Measurements from ENCODE around the gene FSCN2. TPM values are rescaled to one million over a fixed set of nuclear protein-coding genes. Genes with fewer than 3 reads are reported as not detected.

FSCN2 gene
- total RNA-seq, 6 experiments from 2014 or later = 0.71 to 1.4 (median 0.99) TPM

GRCh38 chr17:81543756-81544155 is 15.6 kb downstream of the FSCN2 start:
- Mint-ChIP-seq H3K27me3 (ENCODE audit: insufficient read depth) (no peaks in the 10 kb centered on the region; the same call in 1 of the 2 replicates), H3K27ac (no peak overlapping the region), H3K4me1 (ENCODE audit: low read depth) (no peaks in the 10 kb centered on the region), H3K4me3 (no peak overlapping the region), H3K9me3 (no peaks in the 10 kb centered on the region), H3K36me3 (ENCODE audit: low read depth) (no peaks in the 10 kb centered on the region)
- DNase-seq = no peak
- TF ChIP-seq, protein P1, sequence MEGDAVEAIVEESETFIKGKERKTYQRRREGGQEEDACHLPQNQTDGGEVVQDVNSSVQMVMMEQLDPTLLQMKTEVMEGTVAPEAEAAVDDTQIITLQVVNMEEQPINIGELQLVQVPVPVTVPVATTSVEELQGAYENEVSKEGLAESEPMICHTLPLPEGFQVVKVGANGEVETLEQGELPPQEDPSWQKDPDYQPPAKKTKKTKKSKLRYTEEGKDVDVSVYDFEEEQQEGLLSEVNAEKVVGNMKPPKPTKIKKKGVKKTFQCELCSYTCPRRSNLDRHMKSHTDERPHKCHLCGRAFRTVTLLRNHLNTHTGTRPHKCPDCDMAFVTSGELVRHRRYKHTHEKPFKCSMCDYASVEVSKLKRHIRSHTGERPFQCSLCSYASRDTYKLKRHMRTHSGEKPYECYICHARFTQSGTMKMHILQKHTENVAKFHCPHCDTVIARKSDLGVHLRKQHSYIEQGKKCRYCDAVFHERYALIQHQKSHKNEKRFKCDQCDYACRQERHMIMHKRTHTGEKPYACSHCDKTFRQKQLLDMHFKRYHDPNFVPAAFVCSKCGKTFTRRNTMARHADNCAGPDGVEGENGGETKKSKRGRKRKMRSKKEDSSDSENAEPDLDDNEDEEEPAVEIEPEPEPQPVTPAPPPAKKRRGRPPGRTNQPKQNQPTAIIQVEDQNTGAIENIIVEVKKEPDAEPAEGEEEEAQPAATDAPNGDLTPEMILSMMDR (IDR thresholded peaks at IDR 0.05) = no peak

DNA sequence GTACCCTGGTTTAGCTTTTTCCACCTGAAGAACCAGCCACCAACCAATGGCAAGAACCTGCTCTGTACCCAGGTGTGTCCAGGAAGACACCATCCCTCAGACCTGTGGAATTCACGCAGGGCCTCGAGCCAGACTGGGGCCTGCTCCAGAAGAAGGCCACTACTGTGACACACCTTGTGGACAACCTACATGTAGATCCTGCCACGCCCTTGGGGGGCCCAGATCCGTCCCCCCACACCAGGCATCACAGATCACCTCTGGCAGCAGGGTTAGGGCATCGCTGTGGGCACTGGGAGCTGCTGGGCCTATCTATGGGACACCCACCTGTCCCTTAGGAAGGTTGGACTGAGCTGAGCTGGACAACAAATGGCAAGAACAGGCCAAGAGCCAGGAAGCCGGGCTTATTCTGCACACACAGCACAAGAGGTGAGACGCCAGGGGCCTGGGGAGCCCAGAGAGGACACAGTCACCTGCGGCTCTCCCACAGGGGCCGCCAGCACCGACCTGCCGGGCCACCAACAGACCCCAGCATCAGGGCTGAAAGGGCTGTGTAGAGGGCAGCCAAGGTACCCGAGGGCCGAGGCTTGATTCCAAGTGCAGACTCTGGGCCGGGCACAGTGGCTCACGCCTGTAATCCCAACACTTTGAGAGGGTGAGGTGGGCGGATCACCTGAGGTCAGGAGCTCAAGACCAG is 16.3 kb downstream of the FSCN2 start:
- Mint-ChIP-seq H3K36me3 (ENCODE audit: low read depth) (peaks cover 3% of the 10 kb centered on the region), H3K27me3 (ENCODE audit: insufficient read depth) (no peaks in the 10 kb centered on the region; the same call in 1 of the 2 replicates), H3K27ac (no peak overlapping the region), H3K9me3 (no peaks in the 10 kb centered on the region), H3K4me3 (no peak overlapping the region), H3K4me1 (ENCODE audit: low read depth) (peaks cover 3% of the 10 kb centered on the region)
- TF ChIP-seq, protein P1 (IDR thresholded peaks at IDR 0.05) = no peak
- no peak for DNase-seq

DNA sequence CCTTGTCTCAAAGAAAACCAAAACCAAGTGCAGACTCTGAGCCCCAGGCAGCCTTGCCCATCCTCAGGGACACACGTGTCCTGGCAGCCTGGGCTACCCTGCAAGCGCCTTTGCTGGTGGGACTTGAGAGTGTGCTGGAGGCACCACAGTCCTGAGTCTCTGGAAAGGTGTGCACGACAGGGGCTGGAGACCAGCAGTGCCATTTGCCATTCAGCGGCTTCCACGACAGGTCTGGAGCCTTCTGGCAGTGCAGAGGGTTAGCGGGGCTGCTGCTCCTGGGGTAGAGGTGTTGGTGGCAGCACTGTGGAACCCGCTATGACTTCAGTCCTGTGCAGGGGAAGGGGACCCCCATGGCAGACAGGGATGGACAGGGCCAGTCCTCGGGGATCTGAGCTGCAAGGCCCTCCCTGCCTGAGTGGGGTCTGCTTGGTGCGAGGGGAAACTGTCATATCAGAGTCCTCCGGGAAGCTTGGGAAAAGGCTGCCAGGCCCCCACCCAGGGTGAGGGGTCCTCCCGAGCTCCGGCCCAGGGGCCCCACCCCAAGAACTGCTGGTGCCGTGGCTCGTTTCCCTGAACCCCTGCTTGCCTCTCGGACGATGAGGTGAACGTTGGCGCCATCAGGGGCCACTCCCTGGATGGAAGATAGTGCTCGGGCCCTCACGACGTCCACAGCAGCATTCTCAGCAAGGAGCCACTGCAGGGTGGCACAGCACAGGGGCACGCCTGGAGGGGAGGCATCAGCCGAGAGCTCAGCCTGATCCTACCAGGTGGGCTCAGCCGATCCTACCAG is 17.2 kb downstream of the FSCN2 start:
- peaks cover 9% of the 10 kb centered on the region for H3K4me1 Mint-ChIP-seq (ENCODE audit: low read depth)

DNA sequence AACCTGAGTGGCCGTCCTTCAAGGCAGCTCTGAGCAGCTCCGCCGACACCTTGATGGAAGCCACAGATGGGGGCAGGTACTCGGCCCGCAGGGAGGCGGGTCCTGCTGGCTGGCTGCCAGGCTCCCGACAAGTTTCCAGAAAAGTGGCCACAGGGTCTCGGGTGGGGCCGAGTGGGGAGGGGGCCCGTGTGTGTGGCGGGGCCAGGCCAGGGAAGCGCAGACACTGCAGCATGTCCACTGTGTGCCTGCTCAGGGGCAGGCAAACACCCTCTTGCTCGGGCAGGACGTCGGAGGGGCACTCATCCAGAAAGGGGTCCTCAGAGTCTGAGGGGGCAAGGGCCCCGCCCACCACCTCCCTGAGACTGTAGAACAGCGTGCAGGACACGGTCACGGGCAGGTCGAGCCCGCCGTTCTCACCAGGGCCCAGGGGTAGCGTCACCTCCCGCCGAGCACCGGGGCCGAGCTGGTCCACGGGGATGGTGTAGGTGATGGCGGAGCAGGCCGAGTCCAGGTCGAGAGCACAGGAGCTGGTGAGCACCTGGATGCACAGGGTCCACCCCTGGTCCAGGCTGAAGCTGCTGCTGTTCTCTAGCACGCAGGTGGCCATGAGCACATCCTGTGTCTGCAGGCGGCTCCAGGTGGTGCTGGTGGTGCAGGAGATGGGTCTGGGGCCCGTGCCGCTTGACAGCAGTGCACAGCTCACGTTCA is 18.9 kb downstream of the FSCN2 start:
- Mint-ChIP-seq H3K36me3 (ENCODE audit: low read depth) (peaks cover 13% of the 10 kb centered on the region), H3K27me3 (ENCODE audit: insufficient read depth) (no peaks in the 10 kb centered on the region), H3K27ac (no peak overlapping the region), H3K4me1 (ENCODE audit: low read depth) (peaks cover 16% of the 10 kb centered on the region), H3K4me3 (no peak overlapping the region), H3K9me3 (no peaks in the 10 kb centered on the region)
- TF ChIP-seq, protein P1 (IDR thresholded peaks at IDR 0.05) = no peak
- no peak for DNase-seq

More for the DNA sequence above, 17.2 kb downstream of the FSCN2 start:
- peaks cover 9% of the 10 kb centered on the region for H3K36me3 Mint-ChIP-seq (ENCODE audit: low read depth)
- no peaks in the 10 kb centered on the region for H3K9me3 Mint-ChIP-seq
- TF ChIP-seq, protein P1 (IDR thresholded peaks at IDR 0.05) = no peak
- H3K27ac Mint-ChIP-seq = no peak overlapping the region
- no peak for DNase-seq
- H3K27me3 Mint-ChIP-seq (ENCODE audit: insufficient read depth) = no peaks in the 10 kb centered on the region
- no peak overlapping the region for H3K4me3 Mint-ChIP-seq

DNA sequence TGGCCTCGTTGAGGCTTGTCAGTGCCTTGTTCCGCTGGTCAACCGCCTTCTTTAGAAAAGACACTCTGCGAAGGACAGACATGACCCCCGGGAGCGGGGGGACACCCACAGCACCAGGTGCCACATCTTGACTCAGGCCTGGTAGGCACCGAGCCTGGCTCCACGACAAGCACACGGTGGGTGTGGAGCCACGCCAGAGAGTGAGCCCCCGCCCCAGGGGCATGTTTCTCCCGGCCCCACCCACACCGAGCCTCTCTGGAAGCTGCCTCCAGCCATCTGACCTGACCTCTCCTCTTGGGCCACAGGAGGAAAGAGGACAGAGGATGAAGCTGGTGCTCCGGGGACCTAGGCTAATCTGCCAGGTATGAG is 19.4 kb downstream of the FSCN2 start:
- no peak for DNase-seq
- peaks cover 13% of the 10 kb centered on the region for H3K36me3 Mint-ChIP-seq (ENCODE audit: low read depth)
- H3K4me3 Mint-ChIP-seq = no peak overlapping the region
- H3K4me1 Mint-ChIP-seq (ENCODE audit: low read depth) = peaks cover 16% of the 10 kb centered on the region
- no peaks in the 10 kb centered on the region; the same call in none of the 2 replicates for H3K27me3 Mint-ChIP-seq (ENCODE audit: insufficient read depth)
- no peaks in the 10 kb centered on the region for H3K9me3 Mint-ChIP-seq
- H3K27ac Mint-ChIP-seq = no peak overlapping the region
- TF ChIP-seq, protein P1 (IDR thresholded peaks at IDR 0.05) = no peak
